ENCODE measurements around the gene CCL18.
A peak's percentile ranks its signal among the peaks of the same experiment; 100 is the strongest.
"Not testable (repeated sequence)": the region's sequence is repeated elsewhere in the genome, so short reads cannot be mapped to it uniquely, and the experiment has no call there.

CCL18 gene

DNA sequence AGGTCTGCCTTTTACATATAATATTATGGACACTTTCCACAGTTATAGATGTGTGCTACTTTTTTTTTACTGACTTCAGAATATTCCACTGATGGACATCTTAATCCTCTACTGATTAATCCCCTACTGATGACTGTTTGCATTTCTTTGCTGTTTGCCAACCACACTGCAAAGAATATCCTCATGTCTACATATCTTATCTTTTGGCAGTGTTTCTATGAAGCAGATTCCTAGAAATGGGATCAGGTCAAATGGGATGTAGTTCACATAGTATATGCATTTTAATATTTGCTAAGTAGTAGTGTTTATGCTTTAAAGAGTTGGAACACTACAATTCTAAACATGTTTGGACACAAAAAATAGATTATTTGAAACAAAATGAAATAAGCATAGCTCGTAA is 22.7 kb downstream of the CCL18 start:
- TF ChIP-seq, protein P1, sequence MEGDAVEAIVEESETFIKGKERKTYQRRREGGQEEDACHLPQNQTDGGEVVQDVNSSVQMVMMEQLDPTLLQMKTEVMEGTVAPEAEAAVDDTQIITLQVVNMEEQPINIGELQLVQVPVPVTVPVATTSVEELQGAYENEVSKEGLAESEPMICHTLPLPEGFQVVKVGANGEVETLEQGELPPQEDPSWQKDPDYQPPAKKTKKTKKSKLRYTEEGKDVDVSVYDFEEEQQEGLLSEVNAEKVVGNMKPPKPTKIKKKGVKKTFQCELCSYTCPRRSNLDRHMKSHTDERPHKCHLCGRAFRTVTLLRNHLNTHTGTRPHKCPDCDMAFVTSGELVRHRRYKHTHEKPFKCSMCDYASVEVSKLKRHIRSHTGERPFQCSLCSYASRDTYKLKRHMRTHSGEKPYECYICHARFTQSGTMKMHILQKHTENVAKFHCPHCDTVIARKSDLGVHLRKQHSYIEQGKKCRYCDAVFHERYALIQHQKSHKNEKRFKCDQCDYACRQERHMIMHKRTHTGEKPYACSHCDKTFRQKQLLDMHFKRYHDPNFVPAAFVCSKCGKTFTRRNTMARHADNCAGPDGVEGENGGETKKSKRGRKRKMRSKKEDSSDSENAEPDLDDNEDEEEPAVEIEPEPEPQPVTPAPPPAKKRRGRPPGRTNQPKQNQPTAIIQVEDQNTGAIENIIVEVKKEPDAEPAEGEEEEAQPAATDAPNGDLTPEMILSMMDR (IDR thresholded peaks at IDR 0.05; ENCODE audit: insufficient read depth, low read length, poor library complexity, severe bottlenecking): no peak
- no peak for TF ChIP-seq EZH2phosphoT487 (conservative IDR thresholded peaks at IDR 0.05; ENCODE audit: low read length)
- Histone ChIP-seq H4K20me1 (ENCODE audit: low read depth, low read length) (no peaks in the 10 kb centered on the region), H3K9me2 (replicated peaks; ENCODE audit: insufficient read depth, low read length) (no peaks in the 10 kb centered on the region), H3K79me2 (ENCODE audit: insufficient read depth, low read length) (no peaks in the 10 kb centered on the region), H2AFZ (ENCODE audit: low read depth, low read length, severe bottlenecking) (no peak overlapping the region), H3K4me3 (ENCODE audit: insufficient read depth, low read length, poor library complexity, severe bottlenecking) (no peak overlapping the region), H3K9me3 (ENCODE audit: insufficient read depth, low read length) (no peaks in the 10 kb centered on the region), H3K4me2 (ENCODE audit: low read depth, low read length, poor library complexity, severe bottlenecking) (no peak overlapping the region), H3K36me3 (ENCODE audit: low read length) (0 out of 2 replicates have a peak, but pooled peaks cover 2% of the 10 kb centered on the region), H3K27ac (ENCODE audit: low read depth, low read length) (no peak overlapping the region), H3F3A (ENCODE audit: insufficient read depth) (peaks cover 12% of the 10 kb centered on the region), H3K9ac (ENCODE audit: low read length) (no peak overlapping the region), H3K27me3 (ENCODE audit: low read length) (no peaks in the 10 kb centered on the region)

DNA sequence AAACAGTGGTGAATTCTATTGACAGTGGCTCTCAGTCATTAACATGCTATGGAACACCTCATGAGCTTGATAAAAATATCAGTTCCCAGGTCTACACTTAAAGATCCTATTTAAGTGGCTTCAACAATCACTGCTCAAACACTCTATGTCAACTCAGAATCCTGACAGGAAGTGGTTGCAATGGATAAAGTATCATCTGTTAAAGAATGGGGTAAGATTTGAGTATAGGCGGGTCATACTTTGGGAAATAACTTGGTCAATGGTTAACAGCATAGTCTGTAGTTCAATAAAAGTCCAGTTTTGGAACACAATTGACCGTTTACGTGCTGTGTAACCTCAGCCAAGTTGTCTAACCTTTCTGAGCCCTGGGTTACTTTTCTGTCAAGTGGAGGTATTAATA is 23.4 kb downstream of the CCL18 start:
- H3K4me3 ChIP-seq (ENCODE audit: insufficient read depth, low read length, poor library complexity, severe bottlenecking); H3K9me2 ChIP-seq (replicated peaks; ENCODE audit: insufficient read depth, low read length); H3K27ac ChIP-seq (ENCODE audit: low read depth, low read length); H3K79me2 ChIP-seq (ENCODE audit: insufficient read depth, low read length); H3K9me3 ChIP-seq (ENCODE audit: insufficient read depth, low read length); H3K4me2 ChIP-seq (ENCODE audit: low read depth, low read length, poor library complexity, severe bottlenecking); H3K9ac ChIP-seq (ENCODE audit: low read length); H2AFZ ChIP-seq (ENCODE audit: low read depth, low read length, severe bottlenecking); H3K27me3 ChIP-seq (ENCODE audit: low read length); H3K36me3 ChIP-seq (ENCODE audit: low read length); H4K20me1 ChIP-seq (ENCODE audit: low read depth, low read length): not testable (repeated sequence)
- H3F3A ChIP-seq (ENCODE audit: insufficient read depth): peaks cover 12% of the 10 kb centered on the region

DNA sequence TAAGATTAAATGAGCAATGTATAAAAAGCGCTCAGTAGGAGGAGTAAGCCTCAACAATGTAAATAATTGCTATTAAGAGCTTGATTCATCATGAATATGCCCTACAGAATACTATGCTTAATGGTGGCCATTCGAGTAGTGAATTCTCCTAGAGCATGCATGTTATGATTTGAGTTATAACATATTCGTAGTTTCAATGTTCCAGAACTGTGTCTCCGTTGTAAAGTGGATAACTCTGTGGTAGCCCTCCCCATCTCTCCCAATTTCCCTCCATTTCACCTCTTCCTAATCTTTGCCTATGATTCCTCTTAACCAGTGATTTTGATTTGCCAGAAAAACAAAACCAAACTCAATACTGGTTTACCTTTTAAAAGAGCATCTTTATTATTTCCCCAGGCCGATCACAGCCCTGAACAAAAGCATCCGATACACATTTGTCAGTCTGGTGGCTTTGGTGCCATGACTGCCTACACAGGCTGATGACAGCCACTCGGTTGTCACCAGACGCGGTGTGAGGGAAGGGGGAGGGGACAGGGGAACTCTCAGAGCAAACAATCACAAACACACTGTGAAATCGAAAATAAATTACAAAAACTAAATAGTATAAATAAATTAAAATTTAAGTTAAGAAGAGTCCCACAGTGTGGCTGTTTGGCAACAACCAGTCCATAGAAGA is 24.0 kb downstream of the CCL18 start:
- H3K27me3 ChIP-seq (ENCODE audit: low read length); H3K4me2 ChIP-seq (ENCODE audit: low read depth, low read length, poor library complexity, severe bottlenecking); H3K4me3 ChIP-seq (ENCODE audit: insufficient read depth, low read length, poor library complexity, severe bottlenecking); H3K9me3 ChIP-seq (ENCODE audit: insufficient read depth, low read length); H3K9me2 ChIP-seq (replicated peaks; ENCODE audit: insufficient read depth, low read length); H3K9ac ChIP-seq (ENCODE audit: low read length); H3K36me3 ChIP-seq (ENCODE audit: low read length); H3K27ac ChIP-seq (ENCODE audit: low read depth, low read length); H4K20me1 ChIP-seq (ENCODE audit: low read depth, low read length); H2AFZ ChIP-seq (ENCODE audit: low read depth, low read length, severe bottlenecking); H3K79me2 ChIP-seq (ENCODE audit: insufficient read depth, low read length): not testable (repeated sequence)
- peaks cover 12% of the 10 kb centered on the region for H3F3A ChIP-seq (ENCODE audit: insufficient read depth)

DNA sequence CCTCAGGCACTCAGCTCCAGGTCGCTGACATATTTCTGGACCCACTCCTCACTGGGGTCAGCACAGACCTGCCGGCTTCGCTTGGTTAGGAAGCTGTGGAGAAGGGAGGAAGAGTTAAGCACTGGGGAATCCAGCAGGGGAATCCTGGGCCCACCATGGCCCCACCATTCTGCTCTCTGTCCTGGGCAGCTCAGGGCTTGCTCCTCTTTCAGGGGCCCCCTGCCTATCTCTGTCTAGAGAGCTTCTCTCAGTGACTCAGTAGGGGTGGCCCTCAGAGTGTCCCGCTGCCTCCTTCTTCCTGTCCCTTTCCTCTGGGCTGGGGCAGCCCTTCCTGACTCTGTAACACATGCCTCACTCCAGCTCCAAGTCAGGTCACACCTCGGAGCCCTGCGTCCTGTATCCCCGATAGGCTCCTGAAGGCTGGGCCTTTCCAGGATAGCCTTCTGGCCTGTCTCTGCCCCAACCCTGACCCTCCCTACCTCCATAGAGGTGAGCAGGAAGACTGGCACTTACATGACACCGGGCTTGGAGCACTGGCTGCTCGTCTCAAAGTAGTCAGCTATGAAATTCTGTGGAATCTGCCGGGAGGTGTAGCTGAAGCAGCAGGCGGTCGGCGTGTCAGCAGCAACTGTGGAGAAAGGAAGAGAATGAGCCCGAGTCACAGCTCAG is 24.7 kb downstream of the CCL18 start:
- H3K79me2 ChIP-seq (ENCODE audit: insufficient read depth, low read length): no peaks in the 10 kb centered on the region
- peaks cover 12% of the 10 kb centered on the region for H3F3A ChIP-seq (ENCODE audit: insufficient read depth)
- no peak overlapping the region for H3K4me3 ChIP-seq (ENCODE audit: insufficient read depth, low read length, poor library complexity, severe bottlenecking)
- H3K4me2 ChIP-seq (ENCODE audit: low read depth, low read length, poor library complexity, severe bottlenecking): no peak overlapping the region
- H3K9me2 ChIP-seq (replicated peaks; ENCODE audit: insufficient read depth, low read length): no peaks in the 10 kb centered on the region
- H3K27ac ChIP-seq (ENCODE audit: low read depth, low read length): peak overlapping the region; percentile 75; the same call in 1 of the 2 replicates
- TF ChIP-seq, protein P1 (IDR thresholded peaks at IDR 0.05; ENCODE audit: insufficient read depth, low read length, poor library complexity, severe bottlenecking): no peak
- TF ChIP-seq EZH2phosphoT487 (conservative IDR thresholded peaks at IDR 0.05; ENCODE audit: low read length): no peak
- H3K36me3 ChIP-seq (ENCODE audit: low read length): 0 out of 2 replicates have a peak, but pooled peaks cover 2% of the 10 kb centered on the region
- H4K20me1 ChIP-seq (ENCODE audit: low read depth, low read length): no peaks in the 10 kb centered on the region
- H3K9ac ChIP-seq (ENCODE audit: low read length): no peak overlapping the region
- H3K9me3 ChIP-seq (ENCODE audit: insufficient read depth, low read length): no peaks in the 10 kb centered on the region
- H2AFZ ChIP-seq (ENCODE audit: low read depth, low read length, severe bottlenecking): no peak overlapping the region
- H3K27me3 ChIP-seq (ENCODE audit: low read length): no peaks in the 10 kb centered on the region
